ENCODE results near the gene BICRA. TPM values are rescaled to one million over a fixed set of nuclear protein-coding genes. Genes with fewer than 3 reads are reported as not detected.

BICRA gene
- total and polyA plus RNA-seq, 9 of the 15 experiments (the other 6 are each of a cell fraction or from before 2014, with no cell fraction given) = 0.01 to 8.8 (median 1.2) TPM

DNA sequence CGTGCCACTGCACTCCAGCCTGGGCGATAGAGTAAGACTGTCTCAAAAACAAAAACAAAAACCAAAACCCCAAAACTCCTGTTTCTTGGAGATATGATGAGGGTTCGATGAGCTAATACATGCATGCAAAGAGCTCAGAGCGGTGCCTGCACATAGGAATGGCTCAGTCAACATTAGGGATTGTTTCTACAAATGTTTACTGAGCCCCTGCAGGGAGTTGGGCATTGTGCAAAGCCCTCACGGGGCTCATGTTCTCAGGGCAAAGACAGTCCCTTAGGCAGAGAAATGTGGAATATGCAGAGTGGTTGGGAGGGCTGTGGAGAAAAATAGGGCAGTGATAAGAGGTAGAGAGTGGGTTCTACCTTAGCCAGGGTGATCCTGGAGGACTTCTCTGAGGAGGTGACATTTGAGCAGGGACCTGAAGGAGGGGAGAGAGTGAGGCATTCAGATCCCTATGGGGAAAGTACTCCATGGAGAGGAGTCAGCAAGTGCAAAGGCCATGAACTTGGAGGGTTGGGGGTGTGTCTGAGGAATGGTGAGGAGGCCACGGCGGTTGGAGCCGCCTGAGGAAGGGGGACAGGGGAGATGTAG lies 102.8 kb downstream of the BICRA start (continued):
- TF ChIP-seq HNRNPH1 (optimal IDR thresholded peaks at IDR 0.05; ENCODE audit: low read depth, low read length) (no peak), ZNF121 (CRISPR knock-in tag; conservative IDR thresholded peaks at IDR 0.05) (no peak), ETV5 (CRISPR knock-in tag; IDR thresholded peaks at IDR 0.05; ENCODE audit: low read depth) (no peak), ZNF780A (CRISPR knock-in tag; IDR thresholded peaks at IDR 0.05) (no peak), ATF7 (IDR thresholded peaks at IDR 0.05) (no peak), TFAM (CRISPR knock-in tag; conservative IDR thresholded peaks at IDR 0.05) (no peak), MTA2 (IDR thresholded peaks at IDR 0.05; ENCODE audit: low read depth) (no peak), SOX6 (IDR thresholded peaks at IDR 0.05) (no peak), LEF1 (IDR thresholded peaks at IDR 0.05) (no peak), ZSCAN29 (IDR thresholded peaks at IDR 0.05) (no peak), BCOR (IDR thresholded peaks at IDR 0.05) (peak; percentile 92), CTBP1 (IDR thresholded peaks at IDR 0.05; ENCODE audit: borderline replicate concordance) (no peak), HIVEP1 (CRISPR knock-in tag; IDR thresholded peaks at IDR 0.05) (no peak)
- TF ChIP-seq, protein P1, sequence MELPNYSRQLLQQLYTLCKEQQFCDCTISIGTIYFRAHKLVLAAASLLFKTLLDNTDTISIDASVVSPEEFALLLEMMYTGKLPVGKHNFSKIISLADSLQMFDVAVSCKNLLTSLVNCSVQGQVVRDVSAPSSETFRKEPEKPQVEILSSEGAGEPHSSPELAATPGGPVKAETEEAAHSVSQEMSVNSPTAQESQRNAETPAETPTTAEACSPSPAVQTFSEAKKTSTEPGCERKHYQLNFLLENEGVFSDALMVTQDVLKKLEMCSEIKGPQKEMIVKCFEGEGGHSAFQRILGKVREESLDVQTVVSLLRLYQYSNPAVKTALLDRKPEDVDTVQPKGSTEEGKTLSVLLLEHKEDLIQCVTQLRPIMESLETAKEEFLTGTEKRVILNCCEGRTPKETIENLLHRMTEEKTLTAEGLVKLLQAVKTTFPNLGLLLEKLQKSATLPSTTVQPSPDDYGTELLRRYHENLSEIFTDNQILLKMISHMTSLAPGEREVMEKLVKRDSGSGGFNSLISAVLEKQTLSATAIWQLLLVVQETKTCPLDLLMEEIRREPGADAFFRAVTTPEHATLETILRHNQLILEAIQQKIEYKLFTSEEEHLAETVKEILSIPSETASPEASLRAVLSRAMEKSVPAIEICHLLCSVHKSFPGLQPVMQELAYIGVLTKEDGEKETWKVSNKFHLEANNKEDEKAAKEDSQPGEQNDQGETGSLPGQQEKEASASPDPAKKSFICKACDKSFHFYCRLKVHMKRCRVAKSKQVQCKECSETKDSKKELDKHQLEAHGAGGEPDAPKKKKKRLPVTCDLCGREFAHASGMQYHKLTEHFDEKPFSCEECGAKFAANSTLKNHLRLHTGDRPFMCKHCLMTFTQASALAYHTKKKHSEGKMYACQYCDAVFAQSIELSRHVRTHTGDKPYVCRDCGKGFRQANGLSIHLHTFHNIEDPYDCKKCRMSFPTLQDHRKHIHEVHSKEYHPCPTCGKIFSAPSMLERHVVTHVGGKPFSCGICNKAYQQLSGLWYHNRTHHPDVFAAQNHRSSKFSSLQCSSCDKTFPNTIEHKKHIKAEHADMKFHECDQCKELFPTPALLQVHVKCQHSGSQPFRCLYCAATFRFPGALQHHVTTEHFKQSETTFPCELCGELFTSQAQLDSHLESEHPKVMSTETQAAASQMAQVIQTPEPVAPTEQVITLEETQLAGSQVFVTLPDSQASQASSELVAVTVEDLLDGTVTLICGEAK (IDR thresholded peaks at IDR 0.05) = no peak
- TF ChIP-seq, protein P1 (CRISPR knock-in tag; IDR thresholded peaks at IDR 0.05) = no peak

Data from K562 (cell line).